Measurements from ENCODE around the gene MYO1A.
A peak's percentile ranks its signal among the peaks of the same experiment; 100 is the strongest.
"Not testable (repeated sequence)": the region's sequence is repeated elsewhere in the genome, so short reads cannot be mapped to it uniquely, and the experiment has no call there.

Gene MYO1A

GRCh38 chr12:57080855-57081254, 30.9 kb upstream of the MYO1A start:
- Histone ChIP-seq H3K9me3 (ENCODE audit: control insufficient read depth, insufficient read depth, low read length) (no peaks in the 10 kb centered on the region), H3K4me1 (ENCODE audit: control insufficient read depth, insufficient read depth, low read length) (peaks cover 5% of the 10 kb centered on the region), H3K36me3 (ENCODE audit: control insufficient read depth, insufficient read depth, low read length) (peaks cover 3% of the 10 kb centered on the region), H3K9ac (ENCODE audit: low read depth, low read length) (no peak overlapping the region), H3K27me3 (ENCODE audit: control insufficient read depth, insufficient read depth, low read length) (no peaks in the 10 kb centered on the region), H3K4me3 (ENCODE audit: low read depth, low read length) (no peak overlapping the region)

DNA sequence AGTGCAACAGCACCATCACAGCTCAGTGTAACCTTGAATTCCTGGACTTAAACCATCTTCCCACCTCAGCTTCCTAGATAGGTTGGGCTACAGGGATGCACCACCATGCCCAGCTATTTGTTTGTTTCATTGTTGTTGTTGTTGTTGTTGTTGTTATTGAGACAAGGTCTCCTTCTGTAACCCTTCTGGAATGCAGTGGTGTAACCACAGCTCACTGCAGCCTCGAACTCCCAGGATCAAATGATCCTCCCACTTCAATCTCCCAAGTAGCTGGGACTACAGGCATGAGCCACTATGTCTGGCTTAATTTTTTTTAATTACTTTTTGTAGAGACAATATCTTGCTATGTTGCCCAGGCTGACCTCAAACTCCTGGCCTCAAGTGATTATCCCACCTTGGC, 29.9 kb upstream of the MYO1A start:
- H3K27me3 ChIP-seq (ENCODE audit: control insufficient read depth, insufficient read depth, low read length) = no peaks in the 10 kb centered on the region
- H3K36me3 ChIP-seq (ENCODE audit: control insufficient read depth, insufficient read depth, low read length) = peaks cover 3% of the 10 kb centered on the region
- no peaks in the 10 kb centered on the region for H3K4me1 ChIP-seq (ENCODE audit: control insufficient read depth, insufficient read depth, low read length)
- H3K4me3 ChIP-seq (ENCODE audit: low read depth, low read length) = no peak overlapping the region
- H3K9me3 ChIP-seq (ENCODE audit: control insufficient read depth, insufficient read depth, low read length) = no peaks in the 10 kb centered on the region
- H3K9ac ChIP-seq (ENCODE audit: low read depth, low read length) = no peak overlapping the region

DNA sequence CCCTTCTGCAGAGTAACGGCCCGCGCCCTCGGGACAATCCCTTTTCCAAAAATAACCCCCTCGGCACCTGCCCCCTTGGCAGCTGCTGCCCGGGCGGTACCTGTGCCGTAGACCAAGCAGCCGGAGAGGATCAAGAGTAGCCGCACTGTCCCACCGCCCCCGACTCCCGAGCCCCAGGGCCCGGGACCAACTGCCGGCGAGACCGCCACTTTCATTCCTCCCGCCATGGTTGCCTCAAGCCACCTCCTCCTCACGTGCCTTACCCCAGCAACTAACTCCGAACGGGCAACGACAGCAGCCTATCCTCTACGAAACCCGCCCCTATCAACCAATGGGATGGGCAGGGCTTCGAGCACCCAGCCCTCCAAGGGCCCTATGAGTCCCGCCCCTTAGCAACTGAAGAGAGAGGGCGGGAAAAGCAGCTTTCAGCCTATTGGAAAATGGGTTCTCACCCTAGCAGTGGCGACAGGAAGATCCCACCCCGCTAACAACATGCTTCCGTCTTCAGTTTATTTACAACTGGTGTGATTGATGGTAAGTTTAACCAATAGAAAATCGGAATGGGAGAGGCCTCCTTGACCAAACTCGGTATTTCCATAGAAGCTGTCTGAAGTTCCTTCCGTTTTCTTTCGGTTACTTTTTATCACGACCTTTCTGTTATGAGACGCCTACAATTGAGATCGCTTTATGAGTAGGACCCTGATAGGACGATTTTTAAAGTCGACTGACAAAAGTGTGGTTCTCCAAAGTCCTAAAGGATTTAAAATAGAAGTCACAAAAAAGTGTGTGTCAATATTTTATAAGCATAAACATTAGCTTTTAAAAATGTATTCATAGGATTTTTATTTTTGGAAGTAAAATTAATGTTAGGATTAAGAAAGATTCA, 28.8 kb upstream of the MYO1A start, which contains the start of gene NEMP1:
Gene NEMP1, minus strand, starts transcription at position 273 of the 886 bp plus-strand sequence. Its CDS starts 46 bp downstream, at position 227.
- Histone ChIP-seq H3K9ac (ENCODE audit: low read depth, low read length) (peak within 1 kb of the TSS; percentile 85), H3K9me3 (ENCODE audit: control insufficient read depth, insufficient read depth, low read length) (no peaks in the 10 kb centered on the region), H3K27me3 (ENCODE audit: control insufficient read depth, insufficient read depth, low read length) (no peaks in the 10 kb centered on the region), H3K4me1 (ENCODE audit: control insufficient read depth, insufficient read depth, low read length) (no peaks in the 10 kb centered on the region), H3K36me3 (ENCODE audit: control insufficient read depth, insufficient read depth, low read length) (peaks cover 3% of the 10 kb centered on the region), H3K4me3 (ENCODE audit: low read depth, low read length) (peak within 1 kb of the TSS; percentile 95)

DNA sequence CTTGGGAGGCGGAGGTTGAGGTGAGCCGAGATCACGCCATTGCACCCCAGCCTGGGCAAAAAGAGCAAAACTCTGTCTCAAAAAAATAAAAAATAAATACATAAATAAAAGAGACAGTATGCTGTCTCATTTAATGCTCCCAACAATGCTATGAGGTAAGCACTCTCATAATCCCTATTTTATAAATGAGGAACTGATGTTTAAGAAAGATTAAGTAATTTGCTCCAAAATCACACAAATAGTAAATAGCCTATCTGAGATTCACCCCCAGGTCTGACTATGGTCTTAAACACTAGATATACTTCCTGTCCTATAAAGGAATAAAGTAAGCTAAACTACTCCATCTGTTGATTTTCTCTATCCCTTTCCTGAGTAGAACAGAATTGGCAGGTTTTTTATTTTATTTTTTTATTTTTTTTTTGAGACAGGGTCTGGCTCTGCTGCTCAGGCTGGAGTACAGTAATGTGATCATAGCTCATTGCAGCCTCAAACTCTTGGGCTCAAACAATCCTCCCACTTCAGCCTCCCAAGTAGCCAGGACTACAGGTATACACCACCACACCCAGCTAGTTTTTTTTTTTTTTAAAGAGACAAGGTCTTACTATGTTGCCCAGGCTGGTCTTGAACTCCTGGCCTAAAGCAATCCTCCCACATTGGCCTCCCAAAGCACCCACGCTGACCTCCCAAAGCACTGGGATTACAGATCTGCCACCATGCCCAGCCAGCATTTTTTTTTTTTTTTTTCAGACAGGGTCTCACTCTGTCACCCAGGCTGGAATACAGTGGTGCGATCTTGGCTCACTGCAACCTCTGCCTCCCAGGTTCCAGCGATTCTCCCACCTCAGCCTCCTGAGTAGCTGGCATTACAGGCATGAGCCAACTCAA, 23.9 kb upstream of the MYO1A start:
- H3K27me3 ChIP-seq (ENCODE audit: control insufficient read depth, insufficient read depth, low read length); H3K36me3 ChIP-seq (ENCODE audit: control insufficient read depth, insufficient read depth, low read length); H3K9me3 ChIP-seq (ENCODE audit: control insufficient read depth, insufficient read depth, low read length); H3K9ac ChIP-seq (ENCODE audit: low read depth, low read length); H3K4me1 ChIP-seq (ENCODE audit: control insufficient read depth, insufficient read depth, low read length); H3K4me3 ChIP-seq (ENCODE audit: low read depth, low read length): not testable (repeated sequence)

GRCh38 chr12:57072661-57073060, 22.7 kb upstream of the MYO1A start:
- peaks cover 11% of the 10 kb centered on the region for H3K36me3 ChIP-seq (ENCODE audit: control insufficient read depth, insufficient read depth, low read length)
- H3K27me3 ChIP-seq (ENCODE audit: control insufficient read depth, insufficient read depth, low read length) = no peaks in the 10 kb centered on the region
- H3K9ac ChIP-seq (ENCODE audit: low read depth, low read length) = no peak overlapping the region
- H3K4me3 ChIP-seq (ENCODE audit: low read depth, low read length) = no peak overlapping the region
- no peaks in the 10 kb centered on the region for H3K4me1 ChIP-seq (ENCODE audit: control insufficient read depth, insufficient read depth, low read length)
- no peaks in the 10 kb centered on the region for H3K9me3 ChIP-seq (ENCODE audit: control insufficient read depth, insufficient read depth, low read length)

- Histone ChIP-seq H3K36me3 (ENCODE audit: control insufficient read depth, insufficient read depth, low read length) (peaks cover 7% of the 10 kb centered on the region), H3K27me3 (ENCODE audit: control insufficient read depth, insufficient read depth, low read length) (no peaks in the 10 kb centered on the region), H3K4me3 (ENCODE audit: low read depth, low read length) (no peak overlapping the region), H3K9me3 (ENCODE audit: control insufficient read depth, insufficient read depth, low read length) (no peaks in the 10 kb centered on the region), H3K4me1 (ENCODE audit: control insufficient read depth, insufficient read depth, low read length) (no peaks in the 10 kb centered on the region), H3K9ac (ENCODE audit: low read depth, low read length) (no peak overlapping the region)
Observed at GRCh38 chr12:57069523-57069922, 19.6 kb upstream of the MYO1A start.

DNA sequence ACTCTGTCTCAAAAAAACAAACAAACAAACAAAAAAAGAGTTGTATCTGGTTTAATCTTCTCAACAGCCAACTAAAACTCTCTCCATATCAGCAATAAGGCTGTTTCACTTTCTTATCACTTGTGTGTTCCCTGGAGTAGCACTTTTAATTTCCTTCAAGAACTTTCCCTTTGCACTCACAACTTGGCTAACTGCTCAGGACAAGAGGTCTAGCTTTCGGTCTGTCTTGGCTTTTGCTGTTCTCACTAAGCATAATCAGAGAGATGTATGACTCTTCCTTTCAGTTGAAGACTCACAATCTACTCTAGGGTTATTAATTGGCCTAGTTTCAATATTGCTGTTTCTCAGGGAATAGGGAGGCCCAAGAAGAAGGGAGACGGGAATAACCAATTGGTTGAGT, 16.3 kb upstream of the MYO1A start:
- H3K36me3 ChIP-seq (ENCODE audit: control insufficient read depth, insufficient read depth, low read length) = peaks cover 12% of the 10 kb centered on the region
- H3K9me3 ChIP-seq (ENCODE audit: control insufficient read depth, insufficient read depth, low read length) = no peaks in the 10 kb centered on the region
- H3K4me1 ChIP-seq (ENCODE audit: control insufficient read depth, insufficient read depth, low read length) = no peaks in the 10 kb centered on the region
- no peaks in the 10 kb centered on the region for H3K27me3 ChIP-seq (ENCODE audit: control insufficient read depth, insufficient read depth, low read length)
- H3K9ac ChIP-seq (ENCODE audit: low read depth, low read length) = no peak overlapping the region
- no peak overlapping the region for H3K4me3 ChIP-seq (ENCODE audit: low read depth, low read length)

DNA sequence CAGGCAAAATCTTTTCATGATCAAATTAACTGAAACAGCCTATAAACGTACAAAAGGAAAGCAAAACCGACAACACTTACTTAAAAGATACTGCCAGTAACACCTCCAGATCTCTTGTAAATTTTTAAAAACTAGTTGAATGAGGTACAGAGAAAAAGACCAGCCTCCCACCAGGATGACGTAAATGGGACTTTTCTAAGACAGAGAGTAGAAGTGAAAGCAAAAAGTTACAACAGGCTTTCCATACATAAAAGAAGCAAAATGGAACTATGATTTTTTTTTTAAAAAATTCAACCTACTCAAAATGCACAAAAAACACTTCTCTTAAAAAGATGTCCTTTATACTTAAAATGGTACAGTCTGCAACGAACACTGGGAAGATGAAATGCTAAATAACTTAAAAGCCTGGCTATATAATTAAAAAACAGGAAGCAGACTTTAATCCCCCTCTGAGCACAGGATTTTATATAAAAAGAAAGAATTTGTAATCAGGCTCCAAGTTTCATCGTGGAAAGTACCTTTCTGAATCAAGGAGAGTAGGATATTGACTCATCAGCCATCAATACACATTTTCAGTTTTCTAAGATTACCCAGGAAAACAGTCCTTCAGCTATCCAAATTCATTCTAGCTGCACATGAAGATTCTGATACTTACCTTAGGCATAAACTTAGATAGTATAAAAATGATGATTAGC, 14.2 kb upstream of the MYO1A start:
- no peaks in the 10 kb centered on the region for H3K27me3 ChIP-seq (ENCODE audit: control insufficient read depth, insufficient read depth, low read length)
- no peak overlapping the region for H3K4me3 ChIP-seq (ENCODE audit: low read depth, low read length)
- peaks cover 25% of the 10 kb centered on the region for H3K36me3 ChIP-seq (ENCODE audit: control insufficient read depth, insufficient read depth, low read length)
- H3K9ac ChIP-seq (ENCODE audit: low read depth, low read length) = no peak overlapping the region
- no peaks in the 10 kb centered on the region for H3K9me3 ChIP-seq (ENCODE audit: control insufficient read depth, insufficient read depth, low read length)
- no peaks in the 10 kb centered on the region for H3K4me1 ChIP-seq (ENCODE audit: control insufficient read depth, insufficient read depth, low read length)

- peaks cover 38% of the 10 kb centered on the region for H3K36me3 ChIP-seq (ENCODE audit: control insufficient read depth, insufficient read depth, low read length)
- no peaks in the 10 kb centered on the region for H3K27me3 ChIP-seq (ENCODE audit: control insufficient read depth, insufficient read depth, low read length)
- H3K4me3 ChIP-seq (ENCODE audit: low read depth, low read length) = no peak overlapping the region
- H3K4me1 ChIP-seq (ENCODE audit: control insufficient read depth, insufficient read depth, low read length) = no peaks in the 10 kb centered on the region
- H3K9me3 ChIP-seq (ENCODE audit: control insufficient read depth, insufficient read depth, low read length) = no peaks in the 10 kb centered on the region
- H3K9ac ChIP-seq (ENCODE audit: low read depth, low read length) = no peak overlapping the region
Observed at GRCh38 chr12:57058454-57058853, 8.5 kb upstream of the MYO1A start.

- H3K27me3 ChIP-seq (ENCODE audit: control insufficient read depth, insufficient read depth, low read length) = no peaks in the 10 kb centered on the region
- no peaks in the 10 kb centered on the region for H3K9me3 ChIP-seq (ENCODE audit: control insufficient read depth, insufficient read depth, low read length)
- H3K36me3 ChIP-seq (ENCODE audit: control insufficient read depth, insufficient read depth, low read length) = peaks cover 33% of the 10 kb centered on the region
- no peaks in the 10 kb centered on the region for H3K4me1 ChIP-seq (ENCODE audit: control insufficient read depth, insufficient read depth, low read length)
- H3K9ac ChIP-seq (ENCODE audit: low read depth, low read length) = no peak overlapping the region
- no peak overlapping the region for H3K4me3 ChIP-seq (ENCODE audit: low read depth, low read length)
Observed at GRCh38 chr12:57057067-57057751, 7.3 kb upstream of the MYO1A start.

DNA sequence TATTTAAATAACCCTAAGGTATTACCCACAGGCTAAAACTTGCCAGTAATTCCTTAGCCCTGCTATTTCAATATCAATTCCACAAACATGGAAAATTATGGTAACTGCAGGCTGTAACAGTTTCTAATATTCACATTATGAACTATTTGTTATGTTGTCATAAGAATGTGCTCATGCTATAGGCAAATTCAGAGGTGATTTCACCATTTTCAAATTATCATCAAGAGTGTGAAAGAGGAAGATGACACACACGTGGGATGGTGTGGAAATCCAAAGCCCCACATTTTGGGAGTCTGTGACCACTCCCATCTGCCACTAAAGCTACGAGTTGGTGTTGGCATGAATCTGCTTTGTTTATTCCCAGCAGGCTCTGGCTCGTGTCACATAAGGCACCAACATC, 5.9 kb upstream of the MYO1A start:
- no peak overlapping the region for H3K4me3 ChIP-seq (ENCODE audit: low read depth, low read length)
- H3K4me1 ChIP-seq (ENCODE audit: control insufficient read depth, insufficient read depth, low read length) = no peaks in the 10 kb centered on the region
- H3K9me3 ChIP-seq (ENCODE audit: control insufficient read depth, insufficient read depth, low read length) = no peaks in the 10 kb centered on the region
- H3K36me3 ChIP-seq (ENCODE audit: control insufficient read depth, insufficient read depth, low read length) = peaks cover 32% of the 10 kb centered on the region
- H3K27me3 ChIP-seq (ENCODE audit: control insufficient read depth, insufficient read depth, low read length) = no peaks in the 10 kb centered on the region
- no peak overlapping the region for H3K9ac ChIP-seq (ENCODE audit: low read depth, low read length)
